SW480 (cell line): ENCODE results near the gene TSPAN16.
A peak's percentile ranks its signal among the peaks of the same experiment; 100 is the strongest.

Source experiments
- DNase-seq: peaks from one replicate; pipeline ENCODE4 v3.0.0-alpha.2; 2016; ENCODE audit warnings: low spot score

Gene TSPAN16, protein sequence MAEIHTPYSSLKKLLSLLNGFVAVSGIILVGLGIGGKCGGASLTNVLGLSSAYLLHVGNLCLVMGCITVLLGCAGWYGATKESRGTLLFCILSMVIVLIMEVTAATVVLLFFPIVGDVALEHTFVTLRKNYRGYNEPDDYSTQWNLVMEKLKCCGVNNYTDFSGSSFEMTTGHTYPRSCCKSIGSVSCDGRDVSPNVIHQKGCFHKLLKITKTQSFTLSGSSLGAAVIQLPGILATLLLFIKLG

DNA sequence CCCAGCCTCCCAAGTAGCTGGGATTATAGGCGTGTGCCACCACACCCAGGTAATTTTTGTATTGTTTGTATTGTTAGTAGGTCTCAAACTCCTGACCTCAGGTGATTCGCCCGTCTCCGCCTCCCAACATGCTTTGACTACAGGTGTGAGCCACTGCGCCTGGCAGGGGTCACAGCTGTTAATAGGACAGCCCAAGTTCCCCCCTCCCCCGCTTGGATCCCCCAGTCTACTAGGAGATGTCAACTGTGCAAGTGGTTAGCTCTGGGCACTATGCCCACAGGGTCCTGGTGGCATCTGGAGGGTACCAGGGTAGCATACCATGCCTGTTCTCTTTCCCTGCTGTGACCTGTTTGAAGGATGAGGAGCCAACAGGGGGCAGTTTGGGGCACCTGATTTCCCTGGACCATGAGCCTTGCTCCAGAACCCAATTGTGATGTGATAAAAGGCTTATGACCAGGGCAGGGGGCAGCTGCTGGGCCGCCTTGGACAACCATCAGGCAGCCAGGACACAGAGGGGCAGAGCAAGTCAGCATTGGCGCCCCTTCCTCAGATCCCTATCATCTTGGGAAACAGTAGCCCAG, at the start of gene TSPAN16:
TSS of gene TSPAN16 (plus strand) at position 496 of the 581 bp plus-strand sequence. CDS start 138 bp downstream, outside the sequence.
- no peak for DNase-seq

GRCh38 chr19:11246941-11247340, 49.0 kb upstream of the TSPAN16 start:
- DNase-seq, result no peak

DNA sequence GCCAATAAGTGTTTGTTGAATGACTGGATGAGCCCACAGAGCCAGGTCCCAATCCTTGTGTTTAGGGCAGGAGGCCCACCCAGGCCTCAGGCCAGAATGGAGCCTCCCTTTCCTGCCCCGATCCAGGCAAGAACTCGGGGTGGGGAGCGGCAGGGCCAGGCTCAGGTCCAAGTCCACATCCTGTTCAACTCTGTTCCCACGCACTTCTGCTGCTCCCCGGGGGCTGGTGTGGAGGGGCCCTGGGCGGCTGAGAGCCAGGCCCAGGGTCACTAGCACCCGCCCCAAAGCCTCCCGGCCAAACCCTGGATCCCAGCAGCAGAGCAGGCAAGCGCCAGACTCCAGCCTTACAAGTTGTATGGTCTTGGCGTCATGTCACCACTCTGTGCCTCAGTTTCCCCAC, 48.6 kb upstream of the TSPAN16 start:
- no peak for DNase-seq

DNA sequence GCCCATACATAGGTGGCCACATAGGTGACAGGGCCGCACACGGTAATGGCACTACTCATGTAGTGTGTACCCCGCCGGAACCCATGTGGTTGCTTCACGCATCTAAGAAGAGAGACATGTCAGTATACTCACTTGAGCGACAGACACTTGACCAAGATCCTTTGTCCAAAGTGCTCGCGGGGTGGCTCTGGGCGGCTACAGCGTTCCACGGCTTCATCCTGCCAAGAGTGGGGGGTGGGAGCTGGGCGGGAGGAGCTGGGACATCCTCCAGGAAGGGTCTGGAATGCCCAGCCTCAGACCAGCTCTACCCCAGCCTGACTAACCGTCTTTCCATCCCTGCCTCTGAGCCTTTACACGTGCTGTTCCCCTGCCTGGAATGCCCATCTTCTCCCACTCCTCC, 48.0 kb upstream of the TSPAN16 start:
- no peak for DNase-seq

GRCh38 chr19:11248852-11249251, 47.1 kb upstream of the TSPAN16 start:
- DNase-seq, result no peak

DNA sequence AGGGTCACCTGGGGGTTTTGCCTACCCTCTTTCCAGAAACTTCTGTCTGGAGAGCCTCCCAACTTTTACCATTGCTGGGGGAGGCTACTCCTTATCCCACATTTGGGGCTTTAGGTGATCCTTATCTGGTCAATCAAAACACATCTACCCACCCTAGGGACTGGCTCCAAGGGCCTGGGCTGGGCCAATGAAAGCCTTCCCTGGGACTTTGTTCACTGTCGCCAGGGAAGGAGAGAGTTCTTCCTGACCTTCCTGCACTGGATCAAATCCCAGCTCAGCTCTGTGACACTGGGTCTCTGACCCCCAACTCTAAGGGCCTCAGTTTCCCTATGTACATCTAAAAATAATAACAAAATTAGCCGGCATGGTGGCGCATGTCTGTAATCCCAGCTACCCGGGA, 44.7 kb upstream of the TSPAN16 start:
- no peak for DNase-seq

DNA sequence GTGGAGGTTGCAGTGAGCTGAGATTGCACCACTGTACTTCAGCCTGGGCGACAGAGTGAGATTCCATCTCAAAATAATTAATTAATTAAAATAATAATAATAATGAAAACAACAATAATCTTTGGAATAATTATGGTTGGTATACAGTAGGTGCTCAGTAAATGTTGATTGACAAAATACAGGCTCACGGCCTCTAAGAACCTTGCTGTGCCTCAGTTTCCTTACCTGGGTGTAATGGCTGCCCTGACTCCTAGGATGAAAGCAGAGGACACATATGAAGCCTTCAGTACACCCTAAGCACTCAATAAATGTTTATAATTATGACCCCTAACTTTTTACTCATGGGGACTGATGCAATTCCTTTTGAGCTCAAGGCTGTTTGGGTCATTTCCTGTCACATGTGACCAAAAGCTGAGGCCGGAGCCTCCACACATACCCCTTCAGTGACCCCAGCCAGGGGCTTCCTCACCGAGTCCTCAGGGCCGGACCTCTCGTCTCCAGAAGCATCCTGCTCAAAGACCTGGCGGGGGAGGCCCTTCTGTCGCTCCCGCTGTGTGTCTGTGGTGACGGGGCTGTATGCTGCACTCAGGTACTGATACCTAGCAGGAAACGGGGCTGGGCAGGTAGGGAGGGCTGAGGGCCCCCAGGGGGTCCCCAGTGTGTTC, 44.2 kb upstream of the TSPAN16 start:
- no peak for DNase-seq

GRCh38 chr19:11252665-11253355, 43.1 kb upstream of the TSPAN16 start:
- DNase-seq, result no peak

DNA sequence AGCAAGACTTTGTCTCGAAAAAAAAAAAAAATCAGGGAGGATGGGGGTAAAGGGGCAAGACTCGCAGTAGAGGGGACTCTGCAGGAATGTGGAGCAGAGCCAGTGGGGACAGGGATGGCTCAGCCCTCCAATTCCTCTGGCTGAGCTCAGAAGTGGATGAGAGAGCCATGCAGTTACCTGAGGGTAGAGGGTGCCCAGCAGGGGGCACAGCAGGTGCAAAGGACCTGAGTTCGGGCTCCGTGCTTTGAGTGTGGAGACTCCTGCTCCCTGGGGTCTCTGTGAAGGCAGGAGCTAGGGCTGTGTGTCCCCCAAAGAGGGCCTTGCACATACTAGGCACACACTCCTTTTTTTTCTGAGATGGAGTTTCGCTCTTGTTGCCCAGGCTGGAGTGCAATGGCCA, 41.3 kb upstream of the TSPAN16 start:
- DNase-seq, result no peak

DNA sequence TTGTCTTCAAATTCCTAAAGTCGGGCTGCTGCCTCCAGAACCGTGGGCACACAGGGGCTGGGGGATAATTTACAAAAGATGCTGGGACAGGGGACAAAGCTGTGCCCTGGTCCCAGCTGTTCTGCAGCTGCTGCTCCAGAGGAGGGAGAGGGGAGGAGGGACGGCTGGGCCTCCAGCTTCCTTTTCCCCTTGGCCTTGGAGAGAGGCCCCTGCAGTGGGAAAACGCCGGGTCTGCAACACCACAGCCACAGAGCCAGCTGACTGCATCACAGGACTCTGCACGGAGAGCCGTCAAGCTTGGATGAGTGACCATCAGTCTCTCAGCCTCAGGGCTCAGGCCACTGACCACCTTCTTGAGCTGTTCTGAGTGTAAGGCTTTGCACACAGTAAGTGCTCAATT, 39.8 kb upstream of the TSPAN16 start:
- DNase-seq, result no peak

DNA sequence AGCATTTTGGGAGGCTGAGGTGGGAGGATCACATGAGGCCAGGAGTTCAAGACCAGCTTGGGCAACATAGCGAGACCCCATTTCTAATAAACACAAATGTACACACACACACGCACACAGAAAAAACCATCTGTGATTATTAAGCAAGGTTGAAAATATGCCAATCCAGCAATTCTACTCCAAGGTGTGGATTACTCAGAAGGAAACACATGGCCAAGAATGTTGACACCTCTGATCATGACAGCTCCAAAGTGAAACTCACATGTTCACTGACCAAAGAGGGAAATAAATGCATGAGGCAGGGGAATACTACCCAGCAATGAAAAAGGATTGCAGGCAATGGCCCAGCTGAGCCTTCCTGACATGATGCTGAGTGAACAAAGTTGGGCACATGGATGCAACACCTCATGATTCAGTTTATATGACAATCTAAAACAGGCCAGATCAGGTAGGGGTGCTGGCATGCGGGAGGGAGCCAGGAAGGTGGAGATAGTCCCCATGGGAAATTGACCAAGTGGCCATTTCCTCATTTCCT, 38.0 kb upstream of the TSPAN16 start:
- no peak for DNase-seq

- DNase-seq, result no peak
Measured at GRCh38 chr19:11260996-11261395, 35.0 kb upstream of the TSPAN16 start.

DNA sequence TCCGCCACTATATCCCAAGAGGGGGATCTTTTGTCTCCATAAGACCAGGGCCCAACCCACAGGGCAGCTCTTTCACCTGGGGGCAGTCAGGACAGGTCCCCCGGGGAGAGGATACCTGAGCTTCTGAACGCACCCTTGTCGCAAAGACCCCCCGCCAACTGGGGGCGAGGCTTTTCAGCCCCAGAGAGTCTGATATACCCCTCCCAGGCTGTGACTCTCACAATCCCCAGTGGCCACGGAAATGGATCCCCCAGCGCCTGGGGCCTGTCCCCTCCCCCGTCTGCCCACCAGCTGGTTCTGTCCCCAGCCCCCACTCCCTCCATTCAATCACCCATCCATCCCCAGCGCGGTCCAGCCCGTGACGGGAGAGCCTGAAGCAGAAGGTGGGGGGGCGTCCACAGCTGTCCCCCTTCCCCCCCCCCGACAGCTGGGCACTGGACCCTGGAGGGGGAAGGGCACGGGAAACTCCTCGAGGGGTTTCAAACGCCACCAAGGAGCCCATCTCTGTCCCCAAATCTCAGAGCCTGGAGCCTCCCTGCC, 34.5 kb upstream of the TSPAN16 start:
- DNase-seq, result no peak

DNA sequence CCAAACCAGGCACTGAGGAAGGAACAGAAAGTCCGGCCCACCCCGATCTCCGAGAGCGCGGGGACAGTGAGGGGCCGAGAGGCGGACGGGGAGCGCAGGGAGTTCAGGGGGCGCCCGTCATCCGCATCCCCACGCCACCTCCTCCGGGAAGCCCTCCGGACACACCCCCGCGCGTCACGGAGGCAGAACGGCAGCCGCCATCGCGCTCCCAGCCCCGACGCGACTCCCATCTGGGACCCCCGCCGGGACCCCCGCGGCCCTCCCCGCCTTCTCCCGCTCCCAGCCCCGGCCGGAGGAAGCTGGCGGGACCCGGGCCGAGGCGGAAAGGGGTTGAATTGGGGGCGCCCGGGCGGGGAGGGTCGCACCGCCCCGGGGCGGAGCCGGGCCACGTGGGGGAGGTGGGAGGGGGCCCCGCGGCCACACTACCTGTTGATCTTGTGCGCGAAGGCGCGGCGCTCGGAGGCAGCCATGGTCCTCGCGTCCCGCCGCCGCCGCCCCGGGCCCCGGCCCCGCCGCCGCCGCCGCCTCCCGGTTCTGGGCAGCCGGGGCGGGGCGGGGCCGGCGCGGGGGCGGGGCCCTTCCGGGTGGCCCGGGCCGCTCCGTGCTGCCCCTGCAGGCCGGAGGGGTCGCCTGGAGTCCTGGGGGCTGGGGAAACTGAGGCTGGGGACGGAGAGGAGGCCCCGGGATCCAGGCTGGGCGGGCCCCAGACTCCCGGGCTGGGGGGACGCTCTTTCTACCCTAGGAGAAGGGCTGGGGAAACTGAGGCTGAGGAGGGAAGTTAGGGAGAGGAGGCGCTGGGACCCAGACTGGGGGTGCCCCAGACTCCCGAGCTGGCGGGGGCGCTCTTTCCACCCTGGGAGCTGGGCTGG, 33.8 kb upstream of the TSPAN16 start, which contains the start of gene DOCK6:
TSS of gene DOCK6 (minus strand) at position 554 of the 869 bp plus-strand sequence. CDS start at position 470, 84 bp downstream.
- no peak for DNase-seq

- no peak for DNase-seq
Measured at GRCh38 chr19:11263726-11264125, 32.2 kb upstream of the TSPAN16 start.

DNA sequence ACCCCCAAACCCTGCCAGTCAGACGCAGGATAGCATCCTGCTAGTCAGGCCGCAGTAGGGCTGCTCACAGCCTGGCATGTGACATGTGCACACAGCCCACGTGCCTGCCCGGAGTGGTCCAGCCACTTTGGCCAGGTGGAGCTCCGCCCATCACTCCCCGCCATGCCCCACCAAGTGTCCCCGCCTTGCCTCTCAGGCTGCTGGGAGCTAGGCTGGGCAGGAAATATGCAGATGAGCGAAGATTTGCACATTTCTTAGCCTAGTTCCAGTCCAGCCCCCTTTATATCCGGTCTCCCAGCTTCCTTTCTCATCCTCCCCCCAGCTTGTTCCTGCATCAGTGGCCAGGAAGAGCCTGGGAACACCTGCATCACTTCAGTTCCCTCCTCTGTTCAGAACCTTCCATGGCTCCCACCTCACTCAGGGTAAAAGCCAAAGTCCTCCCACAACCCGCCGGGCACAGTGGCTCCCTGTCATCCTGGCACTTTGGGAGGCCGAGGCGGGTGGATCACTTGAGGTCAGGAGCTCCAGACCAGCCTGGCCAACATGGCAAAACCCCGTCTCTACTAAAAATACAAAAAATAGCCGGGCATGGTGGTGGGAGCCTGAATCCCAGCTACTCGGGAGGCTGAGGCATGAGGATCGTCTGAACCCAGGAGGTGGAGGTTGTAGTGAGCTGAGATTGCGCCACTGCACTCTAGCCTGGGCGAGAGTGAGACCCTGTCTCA, 31.3 kb upstream of the TSPAN16 start:
- peak; percentile 62 for DNase-seq

DNA sequence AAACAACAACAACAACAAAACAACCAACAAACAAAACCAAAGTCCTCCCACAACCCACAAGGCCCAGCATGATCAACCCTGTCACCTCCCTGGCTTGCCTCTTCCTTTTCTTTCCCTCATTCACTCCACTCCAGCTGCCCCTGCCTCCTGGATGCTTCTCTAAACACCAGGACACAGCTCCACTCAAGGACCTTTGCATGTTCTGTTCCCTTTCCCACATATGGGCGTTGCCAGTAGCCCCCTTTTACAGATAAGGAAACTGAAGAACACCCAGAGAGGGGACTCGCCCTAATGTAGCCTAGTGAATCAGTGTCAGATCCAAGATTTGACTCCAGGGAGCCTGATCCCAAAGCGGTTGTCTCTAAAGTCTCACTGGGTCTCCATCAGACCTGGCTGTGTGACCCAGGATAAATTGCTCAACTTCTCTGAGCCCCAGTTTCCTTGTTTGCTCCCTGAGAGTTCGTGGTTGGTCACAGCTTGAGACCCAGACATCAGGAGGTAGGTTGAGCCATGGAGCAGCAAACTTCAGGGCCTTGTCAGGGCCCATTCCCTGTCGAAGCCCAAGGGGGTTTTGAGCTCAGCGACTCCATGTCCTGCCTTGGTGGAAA, 30.7 kb upstream of the TSPAN16 start:
- DNase-seq, result no peak

GRCh38 chr19:11265785-11266236, 30.1 kb upstream of the TSPAN16 start:
- peak; percentile 95 for DNase-seq

DNA sequence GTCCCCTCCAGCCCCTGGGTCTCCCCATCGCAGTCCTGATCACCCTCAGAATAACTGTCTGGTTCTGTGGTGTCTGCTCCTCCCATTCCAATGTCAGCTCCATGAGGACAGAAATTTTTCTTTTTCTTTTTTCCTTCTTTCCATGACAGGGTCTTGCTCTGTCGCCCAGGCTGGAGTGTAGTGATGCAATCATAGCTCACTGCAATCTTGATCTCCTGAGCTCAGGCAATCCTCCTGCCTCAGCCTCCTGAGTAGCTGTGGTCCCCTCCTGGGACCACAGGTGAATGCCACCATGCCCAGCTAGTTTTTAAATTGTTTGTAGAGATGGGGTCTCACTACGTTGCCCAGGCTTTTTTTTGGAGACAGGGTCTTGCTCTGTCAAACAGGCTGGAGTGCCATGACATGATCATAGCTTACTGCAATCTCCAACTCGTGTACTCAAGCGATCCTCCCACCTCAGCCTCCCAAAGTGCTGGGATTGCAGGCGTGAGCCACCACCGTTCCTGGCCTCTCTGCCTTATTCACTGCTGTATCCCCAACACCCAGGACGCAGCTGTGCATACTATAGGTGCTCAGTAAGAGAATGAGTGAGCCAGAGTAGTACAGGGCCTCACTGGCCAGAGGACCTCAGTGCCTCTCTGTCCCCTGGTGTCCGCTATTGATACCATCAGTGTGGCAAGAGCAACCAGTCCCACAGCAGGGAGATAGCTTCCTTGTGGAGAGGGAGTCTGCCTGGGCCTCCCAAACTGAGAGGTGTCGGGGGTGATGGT, 28.5 kb upstream of the TSPAN16 start:
- no peak for DNase-seq
